Spleen (tissue), 11 donors: ENCODE measurements around the gene FZD2. TPM values are rescaled to one million over a fixed set of nuclear protein-coding genes. Genes with fewer than 3 reads are reported as not detected.

Source experiments
- DNase-seq: peaks from one replicate; pipeline ENCODE4 v3.0.0-alpha.2; 2020
- H3K27ac ChIP-seq, 8 donors: fragments of 200-600 bp; sonication (generic) in 7 of 8; 1 replicate in 4 of 8; 2 replicates in 4 of 8; pipeline versions ENCODE4 v1.5.0 to v1.8.0; 2016 to 2021; ENCODE audit warnings: inconsistent platforms in 4 of 8, mild to moderate bottlenecking in 4 of 8, moderate library complexity in 1 of 8
- H3K27me3 ChIP-seq, 7 donors: fragments of 200-600 bp; sonication (generic) in 6 of 7; replicated peaks in 1 of 7; 1 replicate in 4 of 7; 2 replicates in 3 of 7; pipeline versions ENCODE4 v1.5.0 to v1.8.0; 2016 to 2021; ENCODE audit warnings: inconsistent platforms in 3 of 7, mild to moderate bottlenecking in 1 of 7
- H3K36me3 ChIP-seq, 6 donors: fragments of 200-600 bp; sonication (generic) in 5 of 6; 1 replicate in 4 of 6; 2 replicates in 2 of 6; pipeline versions ENCODE4 v1.5.0 to v1.8.0; 2016 to 2021; ENCODE audit warnings: inconsistent platforms in 2 of 6
- H3K4me1 ChIP-seq, 6 donors: fragments of 200-600 bp; sonication (generic) in 5 of 6; 1 replicate in 3 of 6; 2 replicates in 3 of 6; pipeline versions ENCODE4 v1.5.0 to v1.8.0; 2016 to 2021; ENCODE audit warnings: inconsistent platforms in 3 of 6
- H3K4me3 ChIP-seq, 8 donors: fragments of 200-600 bp; sonication (generic) in 7 of 8; 1 replicate in 4 of 8; 2 replicates in 4 of 8; pipeline versions ENCODE4 v1.5.0 to v1.8.0; 2016 to 2021; ENCODE audit warnings: inconsistent platforms in 4 of 8, mild to moderate bottlenecking in 4 of 8, moderate library complexity in 2 of 8
- H3K9me3 ChIP-seq, 8 donors: fragments of 200-600 bp; sonication (generic) in 7 of 8; 1 replicate in 4 of 8; 2 replicates in 4 of 8; pipeline versions ENCODE4 v1.5.0 to v1.8.0; 2016 to 2021; ENCODE audit warnings: inconsistent platforms in 4 of 8
- POLR2A ChIP-seq, 3 donors: fragments of 450-650 bp; IDR thresholded peaks; one replicate each; pipeline ENCODE4 v1.5.1; 2017; ENCODE audit warnings: antibody characterized with exemption in 3 of 3, mild to moderate bottlenecking in 1 of 3
- POLR2AphosphoS5 ChIP-seq, 3 donors: sonication (generic); formaldehyde crosslinking; IDR thresholded peaks; one replicate each; pipeline ENCODE4 v1.5.1; 2017; ENCODE audit warnings: antibody characterized with exemption in 3 of 3
- WGBS, 5 donors: extraction: QIAGEN DNeasy Blood & Tissue Kit in 3 of 5; methylation state at CpG; one replicate each; pipeline versions ENCODE4 v1.1.5 to v1.1.7; 2013 to 2018; 5-methylcytosine and 5-hydroxymethylcytosine counted together
- intact Hi-C: fragments of 100-400 bp; cut with DNase I; formaldehyde crosslinking; loops from one replicate; pipeline ENCODE4 v1.15.0; 2023; ENCODE audit warnings: low total_unique reads
- polyA plus RNA-seq, 3 donors: library from polyadenylated mRNA; stranded (reverse); fragments of 200-250 nt; gene quantifications; one replicate each; pipeline ENCODE4 v1.2.1, GENCODE V29; 2013
- total RNA-seq, 7 donors: library from RNA; depleted of rRNA in 3 of 7; stranded (reverse); fragments of >200 nt in 3 of 7; fragmentation: NEBNext Ultra II Directional in 4 of 7; extraction: Animal tissue kit (Norgen Biotek cat#: 25700) in 4 of 7; gene quantifications; one replicate each; pipeline versions ENCODE4 v1.1.0 to v1.2.1, GENCODE V29; 2016 to 2021
- TF ChIP-seq, protein P1 (sequence below), 11 experiments: fragments of 200-600 bp in 7 of 11; fragments of 450-650 bp in 4 of 11; sonication (generic) in 4 of 11; IDR thresholded peaks in 8 of 11; conservative IDR thresholded peaks in 3 of 11; 1 replicate in 7 of 11; 2 replicates in 4 of 11; pipeline versions ENCODE4 v1.4.0 to v1.8.0; 2016 to 2021; ENCODE audit warnings: antibody characterized with exemption in 11 of 11, inconsistent platforms in 4 of 11, mild to moderate bottlenecking in 1 of 11
- donor health status: healthy with polysubstance abuse.
- donor health status: DM: no; HTN: no; CAD: no; lungs with moderate emphysema.
- donor health status: DM: no; HTN: no; CAD: no.
- donor health status: Bipolar disorder and iron deficiency.
- donor health status: healthy.
- donor health status: DM: no; HTN: no; CAD: no.
- donor health status: DM: yes; HTN: yes; CAD: no.

Gene FZD2
- total and polyA plus RNA-seq, 10 donors: 1.2 to 6.0 (median 2.9) TPM

DNA sequence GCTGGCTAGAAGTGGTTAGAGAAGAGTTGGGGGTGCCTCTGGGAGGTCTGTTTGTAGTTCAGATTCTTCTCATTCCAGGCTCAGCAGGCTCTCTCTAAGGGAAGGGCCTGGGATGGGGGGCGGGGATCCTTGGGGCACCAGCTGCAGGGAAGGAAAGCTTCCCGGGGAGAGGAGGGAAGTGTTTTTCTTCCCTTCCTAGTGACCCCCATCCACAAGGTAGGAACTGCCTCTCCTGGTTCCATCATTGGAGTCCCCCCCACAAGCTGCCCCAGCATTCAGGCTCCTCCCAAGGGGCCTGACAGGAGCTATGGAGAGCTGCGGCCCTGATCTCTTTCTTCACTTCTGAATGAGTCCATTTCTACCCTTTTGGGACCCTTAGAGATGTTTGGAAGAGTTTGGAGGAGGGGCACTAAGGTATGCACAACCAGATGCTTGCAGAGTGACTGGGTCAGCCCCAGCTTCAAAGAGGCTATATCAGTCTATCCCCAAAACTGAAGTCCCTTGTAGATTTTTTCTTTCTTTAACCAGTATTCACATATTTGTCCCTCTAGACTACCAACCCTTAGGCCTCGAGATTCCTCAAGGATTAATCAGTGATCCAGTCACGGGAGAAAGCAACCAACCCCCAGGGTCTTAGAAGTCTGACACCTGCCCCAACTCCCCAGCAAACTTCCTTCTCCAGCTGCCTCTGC, 13.9 kb upstream of the FZD2 start:
- Histone ChIP-seq H3K4me3 (no peak overlapping the region), H3K4me1 (peaks cover 0 to 10% (median 0%) of the 10 kb centered on the region in 6 donors), H3K36me3 (no peaks in the 10 kb centered on the region), H3K27ac (no peak overlapping the region), H3K9me3 (peaks cover 0 to 3% (median 0%) of the 10 kb centered on the region in 8 donors), H3K27me3 (peaks cover 0 to 100% (median 30%) of the 10 kb centered on the region in 7 donors)
- intact Hi-C loops: no loop called here
- 30 to 79% (median 67%) methylated on average over 4 to 5 of the region's 5 CpGs for WGBS, 5 donors
- TF ChIP-seq POLR2AphosphoS5 (IDR thresholded peaks at IDR 0.05) (no peak), POLR2A (IDR thresholded peaks at IDR 0.05) (no peak)
- TF ChIP-seq, protein P1, sequence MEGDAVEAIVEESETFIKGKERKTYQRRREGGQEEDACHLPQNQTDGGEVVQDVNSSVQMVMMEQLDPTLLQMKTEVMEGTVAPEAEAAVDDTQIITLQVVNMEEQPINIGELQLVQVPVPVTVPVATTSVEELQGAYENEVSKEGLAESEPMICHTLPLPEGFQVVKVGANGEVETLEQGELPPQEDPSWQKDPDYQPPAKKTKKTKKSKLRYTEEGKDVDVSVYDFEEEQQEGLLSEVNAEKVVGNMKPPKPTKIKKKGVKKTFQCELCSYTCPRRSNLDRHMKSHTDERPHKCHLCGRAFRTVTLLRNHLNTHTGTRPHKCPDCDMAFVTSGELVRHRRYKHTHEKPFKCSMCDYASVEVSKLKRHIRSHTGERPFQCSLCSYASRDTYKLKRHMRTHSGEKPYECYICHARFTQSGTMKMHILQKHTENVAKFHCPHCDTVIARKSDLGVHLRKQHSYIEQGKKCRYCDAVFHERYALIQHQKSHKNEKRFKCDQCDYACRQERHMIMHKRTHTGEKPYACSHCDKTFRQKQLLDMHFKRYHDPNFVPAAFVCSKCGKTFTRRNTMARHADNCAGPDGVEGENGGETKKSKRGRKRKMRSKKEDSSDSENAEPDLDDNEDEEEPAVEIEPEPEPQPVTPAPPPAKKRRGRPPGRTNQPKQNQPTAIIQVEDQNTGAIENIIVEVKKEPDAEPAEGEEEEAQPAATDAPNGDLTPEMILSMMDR (IDR thresholded peaks at IDR 0.05 in 8 of 11, conservative IDR thresholded peaks at IDR 0.05 in 3 of 11): no peak
- DNase-seq: no peak

DNA sequence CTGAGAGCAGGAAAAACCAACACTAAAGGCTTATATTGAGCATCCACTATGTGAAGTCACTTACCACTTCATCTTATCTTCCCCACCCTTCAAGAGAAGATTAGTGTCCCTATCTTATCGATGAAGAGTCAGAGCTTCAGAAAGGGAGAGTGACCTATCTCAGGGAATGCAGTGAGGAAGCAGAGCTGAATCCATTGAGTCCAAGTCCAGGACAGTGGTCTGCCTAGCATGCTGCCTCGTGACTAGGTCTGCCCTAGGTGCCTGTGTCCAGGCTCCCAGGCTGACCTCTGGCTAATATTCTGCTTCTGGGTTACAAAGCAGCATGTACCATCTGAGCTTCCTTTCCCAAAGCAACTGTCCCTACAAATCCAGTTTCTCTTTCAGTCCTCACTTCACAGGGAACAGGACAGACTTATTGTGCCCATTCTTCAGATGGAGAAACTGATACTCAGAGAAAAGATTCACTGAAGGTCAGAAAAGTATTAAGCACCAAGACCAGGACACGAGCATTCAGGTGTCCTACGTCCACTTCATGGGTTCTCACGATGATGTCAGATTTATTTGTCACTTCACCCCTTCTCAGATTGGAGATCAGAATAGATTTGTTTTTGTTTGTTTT, 13.3 kb upstream of the FZD2 start:
- no peak for TF ChIP-seq POLR2A (IDR thresholded peaks at IDR 0.05)
- no peak for TF ChIP-seq POLR2AphosphoS5 (IDR thresholded peaks at IDR 0.05)
- no peak for DNase-seq
- intact Hi-C loops: no loop called here
- Histone ChIP-seq H3K27ac (no peak overlapping the region), H3K4me1 (peaks cover 0 to 15% (median 0%) of the 10 kb centered on the region in 6 donors), H3K9me3 (peaks cover 0 to 3% (median 0%) of the 10 kb centered on the region in 8 donors), H3K4me3 (no peak overlapping the region), H3K27me3 (peaks cover 0 to 100% (median 26%) of the 10 kb centered on the region in 7 donors), H3K36me3 (no peaks in the 10 kb centered on the region)
- WGBS, 5 donors: 67 to 78% (median 70%) methylated on average over 5 of the region's 5 CpGs

DNA sequence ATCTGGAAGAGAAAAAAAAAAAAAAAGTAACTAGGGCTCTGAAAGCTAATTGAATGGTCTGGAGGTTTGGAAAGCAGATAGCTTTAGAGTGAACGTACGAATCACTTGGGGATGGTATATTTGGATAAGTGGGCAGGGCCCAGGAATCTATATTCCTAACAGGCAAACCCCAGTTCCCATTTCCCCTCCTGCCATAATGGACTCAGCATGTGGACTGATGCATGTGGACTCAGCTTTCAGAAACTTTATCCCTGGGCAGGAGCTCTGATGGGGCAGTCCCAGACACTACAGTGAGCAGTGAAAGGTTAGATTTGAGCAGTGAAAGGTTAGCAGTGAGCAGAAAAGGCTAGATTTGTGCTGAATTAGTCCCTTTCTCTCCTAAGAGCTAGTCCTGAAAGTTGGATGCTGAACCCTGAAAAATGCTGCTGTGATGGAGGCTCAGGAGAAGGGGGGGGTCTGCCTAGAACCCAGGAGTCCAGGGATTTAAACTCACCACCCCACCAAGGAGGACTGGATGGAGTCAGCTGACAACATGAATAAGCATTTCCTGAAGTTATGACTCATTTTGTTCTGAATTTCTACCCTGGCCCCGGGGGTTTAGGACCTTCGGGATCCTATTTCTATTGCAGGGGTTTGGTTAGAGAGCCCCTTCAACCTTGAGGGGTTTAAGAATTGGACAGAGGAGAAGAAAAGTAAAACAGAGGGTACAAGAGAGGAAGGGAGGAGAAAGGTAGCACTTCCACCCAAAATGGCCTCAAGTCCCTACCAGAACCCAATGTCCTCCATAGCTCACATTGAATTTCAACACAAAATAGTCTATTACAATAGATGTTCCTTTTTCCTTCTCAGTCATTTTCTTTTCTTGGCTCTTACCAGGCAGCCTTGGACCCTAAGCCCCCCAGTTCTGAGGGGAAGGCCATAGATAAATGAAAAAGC, 10.3 kb upstream of the FZD2 start:
- intact Hi-C loops: no loop called here
- H3K27me3 ChIP-seq: peaks cover 0 to 95% (median 5%) of the 10 kb centered on the region in 7 donors
- TF ChIP-seq POLR2AphosphoS5 (IDR thresholded peaks at IDR 0.05) (no peak), POLR2A (IDR thresholded peaks at IDR 0.05) (no peak)
- TF ChIP-seq, protein P1 (IDR thresholded peaks at IDR 0.05 in 8 of 11, conservative IDR thresholded peaks at IDR 0.05 in 3 of 11): no peak
- WGBS, 5 donors: 33 to 37% (median 35%) methylated on average over 4 of the region's 4 CpGs
- no peak for DNase-seq
- peak overlapping the region in 3 of 8 donors; percentile 60 to 79 (median 66) for H3K27ac ChIP-seq
- no peaks in the 10 kb centered on the region for H3K36me3 ChIP-seq
- H3K4me1 ChIP-seq: peaks cover 0 to 15% (median 0%) of the 10 kb centered on the region in 6 donors
- peaks cover 0 to 3% (median 0%) of the 10 kb centered on the region in 8 donors for H3K9me3 ChIP-seq
- no peak overlapping the region for H3K4me3 ChIP-seq

DNA sequence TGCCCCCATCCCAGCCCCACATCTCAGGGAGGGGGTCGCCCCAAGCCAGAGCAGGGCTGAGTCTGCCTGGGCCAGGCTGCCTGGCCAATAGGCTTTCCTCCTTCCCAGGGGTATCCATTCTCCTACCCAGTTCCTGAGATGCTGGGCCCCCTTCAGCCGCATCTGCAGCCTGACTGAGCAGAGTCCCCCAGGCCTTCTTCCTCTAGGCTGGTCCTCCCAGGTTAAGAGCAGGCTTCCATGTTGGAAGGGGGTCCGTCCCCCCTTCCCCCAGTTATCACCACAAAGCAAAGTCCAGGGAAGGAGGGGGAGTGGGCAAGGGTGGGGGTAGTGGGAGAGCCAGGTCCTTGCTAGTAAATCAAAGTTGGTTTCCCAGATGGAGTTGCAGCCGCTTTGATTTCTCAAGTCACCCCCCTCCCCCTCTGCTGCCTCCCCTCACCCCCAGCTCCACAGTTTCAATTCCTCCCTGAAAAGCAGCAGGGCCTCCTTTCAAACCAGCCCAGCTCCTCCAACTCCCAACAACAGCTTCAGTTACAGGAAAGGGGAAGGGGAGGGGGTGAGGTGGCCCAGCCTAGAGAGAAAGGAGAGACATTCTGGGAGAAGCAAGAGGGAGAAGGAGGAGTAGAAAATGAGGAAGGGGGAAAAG, 9.5 kb upstream of the FZD2 start:
- H3K9me3 ChIP-seq: peaks cover 0 to 3% (median 0%) of the 10 kb centered on the region in 8 donors
- H3K4me3 ChIP-seq: no peak overlapping the region
- no peaks in the 10 kb centered on the region for H3K36me3 ChIP-seq
- peak overlapping the region in 3 of 8 donors; percentile 60 to 79 (median 66) for H3K27ac ChIP-seq
- TF ChIP-seq, protein P1 (IDR thresholded peaks at IDR 0.05 in 8 of 11, conservative IDR thresholded peaks at IDR 0.05 in 3 of 11): no peak
- TF ChIP-seq POLR2A (IDR thresholded peaks at IDR 0.05) (no peak), POLR2AphosphoS5 (IDR thresholded peaks at IDR 0.05) (no peak)
- DNase-seq: no peak
- intact Hi-C loops: no loop called here
- peaks cover 0 to 87% (median 5%) of the 10 kb centered on the region in 7 donors for H3K27me3 ChIP-seq
- peaks cover 0 to 15% (median 0%) of the 10 kb centered on the region in 6 donors for H3K4me1 ChIP-seq
- 64 to 76% (median 67%) methylated on average over 4 of the region's 4 CpGs for WGBS, 5 donors
